HL-60 (cell line): ENCODE measurements around the gene PRDM16.

Experiments used
- DNase-seq, 2 experiments: peaks; one replicate each; pipeline ENCODE4 v3.0.0-alpha.2; 2010 to 2020; ENCODE audit warnings: low read depth in 1 of 2, low spot score in 1 of 2
- H3K27ac ChIP-seq: fragments of 250-450 bp; sonication (Bioruptor Pico); replicated peaks from 2 replicates; pipeline ENCODE4 v1.5.1; 2020; ENCODE audit warnings: mild to moderate bottlenecking, moderate library complexity
- H3K27me3 ChIP-seq: fragments of 250-450 bp; sonication (Bioruptor Pico); 2 replicates; pipeline ENCODE4 v1.5.1; 2021; ENCODE audit warnings: mild to moderate bottlenecking, moderate library complexity; ENCODE audit not compliant: insufficient read depth, poor library complexity, severe bottlenecking
- H3K4me3 ChIP-seq: replicated peaks from 2 replicates; pipeline ENCODE4 v1.5.1; 2011; ENCODE audit warnings: mild to moderate bottlenecking, control low read depth, low read length; ENCODE audit not compliant: insufficient read depth
- CTCF ChIP-seq: IDR thresholded peaks from one replicate; pipeline ENCODE4 v1.5.1; 2011; ENCODE audit warnings: low read length, control low read depth, inconsistent platforms; ENCODE audit not compliant: insufficient read depth
- GABPA ChIP-seq: IDR thresholded peaks from 2 replicates; pipeline ENCODE4 v1.6.1; 2012; ENCODE audit warnings: low read depth
- POLR2AphosphoS5 ChIP-seq: IDR thresholded peaks from 2 replicates; pipeline ENCODE4 v1.6.1; 2012; ENCODE audit warnings: low read depth
- REST ChIP-seq: IDR thresholded peaks from 2 replicates; pipeline ENCODE4 v1.6.1; 2012; ENCODE audit warnings: low read depth; ENCODE audit not compliant: insufficient replicate concordance
- SPI1 ChIP-seq: IDR thresholded peaks from 2 replicates; pipeline ENCODE4 v1.6.1; 2012; ENCODE audit warnings: low read depth, mild to moderate bottlenecking, borderline replicate concordance

The PRDM16 gene

DNA sequence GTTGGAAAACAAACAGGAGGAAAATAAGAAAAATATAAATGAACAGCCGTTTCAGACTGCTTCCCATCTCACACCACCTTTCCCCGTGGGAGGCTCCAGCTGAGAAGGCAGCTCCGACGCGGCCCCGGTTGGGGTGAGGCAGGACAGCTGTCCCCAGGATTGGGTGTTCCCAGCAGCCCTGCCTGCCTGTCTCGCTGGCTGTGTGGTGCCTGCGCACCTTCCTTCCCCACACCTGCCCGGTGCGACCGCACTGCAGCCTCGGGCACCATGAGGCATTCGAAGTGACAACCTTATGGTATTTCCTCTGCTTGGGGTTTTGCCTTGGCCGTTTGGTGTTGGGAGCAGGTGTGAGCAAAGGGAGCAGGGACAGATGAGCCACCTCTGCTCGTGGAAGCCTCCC is 161.6 kb downstream of the PRDM16 start:
- no peak overlapping the region for H3K4me3 ChIP-seq
- TF ChIP-seq REST (no peak), POLR2AphosphoS5 (no peak), SPI1 (no peak), GABPA (no peak), CTCF (no peak)
- no peak for DNase-seq
- H3K27me3 ChIP-seq: no peaks in the 10 kb centered on the region
- no peak overlapping the region for H3K27ac ChIP-seq

GRCh38 chr1:3231245-3231644 is 162.2 kb downstream of the PRDM16 start:
- TF ChIP-seq CTCF: no peak
- TF ChIP-seq POLR2AphosphoS5: no peak
- no peak for TF ChIP-seq REST
- no peak for TF ChIP-seq SPI1
- TF ChIP-seq GABPA: no peak
- Histone ChIP-seq H3K27me3 (no peaks in the 10 kb centered on the region), H3K4me3 (no peak overlapping the region), H3K27ac (no peak overlapping the region)
- no peak for DNase-seq

DNA sequence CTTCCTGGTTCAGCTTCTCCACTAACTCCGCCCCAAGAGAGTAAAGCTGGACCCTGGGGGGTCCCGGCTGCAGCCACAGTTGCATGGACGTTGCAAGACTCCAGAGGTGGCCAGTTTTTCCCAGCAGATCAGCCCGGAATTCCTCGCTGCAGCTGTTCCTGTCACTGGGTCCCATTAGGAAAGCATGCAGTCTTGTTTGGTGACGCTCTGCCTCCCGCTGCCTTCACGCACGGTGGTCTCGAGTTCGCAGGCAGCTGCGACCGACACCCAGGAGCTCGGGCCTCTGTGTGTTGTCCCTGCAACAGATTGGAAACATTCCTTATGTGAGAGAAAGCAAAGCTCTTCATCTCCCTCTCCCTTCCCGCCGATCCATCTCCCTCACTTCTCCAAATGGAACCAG is 162.8 kb downstream of the PRDM16 start:
- H3K4me3 ChIP-seq: no peak overlapping the region
- no peak for DNase-seq
- H3K27me3 ChIP-seq: no peaks in the 10 kb centered on the region
- H3K27ac ChIP-seq: no peak overlapping the region
- TF ChIP-seq REST (no peak), SPI1 (no peak), CTCF (no peak), GABPA (no peak)
